GM10847 (cell line): ENCODE results near the gene ZBTB48.
A peak's percentile ranks its signal among the peaks of the same experiment; 100 is the strongest.

Experiments
- POLR2A ChIP-seq: IDR thresholded peaks from 2 replicates; pipeline ENCODE4 v1.6.1; 2011; ENCODE audit not compliant: insufficient read length; ENCODE audit errors: extremely low read depth

Gene ZBTB48

GRCh38 chr1:6579374-6580118, at the start of gene ZBTB48:
Gene ZBTB48, plus strand, starts transcription at chr1:6579994. Its CDS starts 616 bp downstream, at chr1:6580610.
- peak; percentile 97 for TF ChIP-seq POLR2A

GRCh38 chr1:6530504-6531160, 49.2 kb upstream of the ZBTB48 start:
- TF ChIP-seq POLR2A = no peak

- TF ChIP-seq POLR2A = no peak
These were observed 47.8 kb upstream of the ZBTB48 start for GRCh38 chr1:6531996-6532395.

- TF ChIP-seq POLR2A = no peak
These were observed 45.5 kb upstream of the ZBTB48 start for GRCh38 chr1:6534248-6534822.

- no peak for TF ChIP-seq POLR2A
These were observed 44.6 kb upstream of the ZBTB48 start for GRCh38 chr1:6535214-6535613.

- TF ChIP-seq POLR2A = no peak
These were observed 43.5 kb upstream of the ZBTB48 start for GRCh38 chr1:6536291-6536690.

- no peak for TF ChIP-seq POLR2A
These were observed 40.8 kb upstream of the ZBTB48 start for GRCh38 chr1:6538956-6539355.

GRCh38 chr1:6544831-6545230, 35.0 kb upstream of the ZBTB48 start:
- no peak for TF ChIP-seq POLR2A

- no peak for TF ChIP-seq POLR2A
These were observed 34.3 kb upstream of the ZBTB48 start for GRCh38 chr1:6545276-6546112.

- no peak for TF ChIP-seq POLR2A
These were observed 33.5 kb upstream of the ZBTB48 start for GRCh38 chr1:6546326-6546725.

GRCh38 chr1:6547301-6547700, 32.5 kb upstream of the ZBTB48 start:
- no peak for TF ChIP-seq POLR2A

- TF ChIP-seq POLR2A = peak; percentile 69
These were observed 25.5 kb upstream of the ZBTB48 start, which contains the start of gene NOL9 for GRCh38 chr1:6554031-6554906. Gene NOL9, minus strand, starts transcription at chr1:6554513. Its CDS starts 11 bp downstream, at chr1:6554502.

GRCh38 chr1:6554907-6555778, 24.7 kb upstream of the ZBTB48 start, which contains the start of gene TAS1R1:
Gene TAS1R1, plus strand, starts transcription at chr1:6555307. Its CDS starts 67 bp downstream, at chr1:6555374.
- TF ChIP-seq POLR2A = no peak

- no peak for TF ChIP-seq POLR2A
These were observed 22.2 kb upstream of the ZBTB48 start for GRCh38 chr1:6557597-6557996.

- no peak for TF ChIP-seq POLR2A
These were observed 19.5 kb upstream of the ZBTB48 start for GRCh38 chr1:6560267-6560666.
